H9 (cell line): ENCODE measurements around the gene CALY. TPM values are rescaled to one million over a fixed set of nuclear protein-coding genes. Genes with fewer than 3 reads are reported as not detected.

ENCODE experiments used
- DNase-seq: peaks from one replicate; pipeline ENCODE4 v3.0.0-alpha.2; 2017
- H2AFZ ChIP-seq: one replicate; pipeline ENCODE4 v1.6.1; 2013; ENCODE audit warnings: mild to moderate bottlenecking, low read length, control low read depth, moderate library complexity
- H2AK5ac ChIP-seq: 2 replicates; pipeline ENCODE4 v1.6.1; 2013; ENCODE audit warnings: low read length, control low read depth, mixed read lengths; ENCODE audit not compliant: insufficient read length
- H2BK120ac ChIP-seq: one replicate; pipeline ENCODE4 v1.6.1; 2013; ENCODE audit warnings: low read depth, mild to moderate bottlenecking, low read length, control low read depth, inconsistent platforms; ENCODE audit not compliant: poor library complexity, severe bottlenecking
- H2BK12ac ChIP-seq: 2 replicates; pipeline ENCODE4 v1.6.1; 2013; ENCODE audit warnings: low read length, control low read depth, mixed read lengths, low read depth; ENCODE audit not compliant: insufficient read length
- H2BK15ac ChIP-seq: 2 replicates; pipeline ENCODE4 v1.6.1; 2013; ENCODE audit warnings: low read depth, low read length, control low read depth
- H2BK20ac ChIP-seq: one replicate; pipeline ENCODE4 v1.6.1; 2013; ENCODE audit warnings: low read depth, mild to moderate bottlenecking, low read length, control low read depth, inconsistent platforms; ENCODE audit not compliant: poor library complexity, severe bottlenecking
- H2BK5ac ChIP-seq: 2 replicates; pipeline ENCODE4 v1.6.1; 2013; ENCODE audit warnings: low read length, control low read depth, mixed read lengths; ENCODE audit not compliant: insufficient read length
- H3K14ac ChIP-seq: 2 replicates; pipeline ENCODE4 v1.6.1; 2013; ENCODE audit warnings: low read length, control low read depth; ENCODE audit not compliant: insufficient read depth
- H3K18ac ChIP-seq: 2 replicates; pipeline ENCODE4 v1.6.1; 2013; ENCODE audit warnings: low read depth, mild to moderate bottlenecking, mixed read lengths, low read length, control low read depth; ENCODE audit not compliant: insufficient read length
- H3K23ac ChIP-seq: 2 replicates; pipeline ENCODE4 v1.6.1; 2013; ENCODE audit warnings: low read length, control low read depth, mixed read lengths, low read depth; ENCODE audit not compliant: insufficient read length
- H3K23me2 ChIP-seq: 2 replicates; pipeline ENCODE4 v1.6.1; 2013; ENCODE audit warnings: low read depth, mild to moderate bottlenecking, mixed read lengths, low read length, control low read depth; ENCODE audit not compliant: insufficient read length, poor library complexity, severe bottlenecking
- H3K27ac ChIP-seq: 2 replicates; pipeline ENCODE4 v1.5.1; 2013; ENCODE audit warnings: low read length, control low read depth, mixed read lengths, low read depth; ENCODE audit not compliant: insufficient read length
- H3K27me3 ChIP-seq: 2 replicates; pipeline ENCODE4 v1.6.1; 2013; ENCODE audit warnings: low read length, control low read depth, inconsistent platforms; ENCODE audit not compliant: insufficient read depth
- H3K4ac ChIP-seq: 2 replicates; pipeline ENCODE4 v1.6.1; 2013; ENCODE audit warnings: low read depth, mild to moderate bottlenecking, control low read depth, inconsistent platforms, low read length, moderate library complexity
- H3K4me1 ChIP-seq: 2 replicates; pipeline ENCODE4 v1.6.1; 2013; ENCODE audit warnings: low read length, control low read depth, inconsistent platforms; ENCODE audit not compliant: insufficient read depth
- H3K4me2 ChIP-seq: 2 replicates; pipeline ENCODE4 v1.6.1; 2013; ENCODE audit warnings: low read length, control low read depth, mixed read lengths; ENCODE audit not compliant: insufficient read length, insufficient read depth
- H3K56ac ChIP-seq: 2 replicates; pipeline ENCODE4 v1.6.1; 2013; ENCODE audit warnings: low read depth, mild to moderate bottlenecking, mixed read lengths, low read length, control low read depth; ENCODE audit not compliant: insufficient read length
- H3K79me1 ChIP-seq: 2 replicates; pipeline ENCODE4 v1.6.1; 2013; ENCODE audit warnings: low read depth, mild to moderate bottlenecking, moderate library complexity, low read length, control low read depth, inconsistent platforms; ENCODE audit not compliant: insufficient read depth, poor library complexity, severe bottlenecking
- H3K79me2 ChIP-seq: 2 replicates; pipeline ENCODE4 v1.6.1; 2013; ENCODE audit warnings: low read length, control low read depth, inconsistent platforms; ENCODE audit not compliant: insufficient read depth
- H3K9ac ChIP-seq: 2 replicates; pipeline ENCODE4 v1.6.1; 2013; ENCODE audit warnings: low read length, control low read depth, mixed read lengths; ENCODE audit not compliant: insufficient read length; ENCODE audit errors: extremely low read depth
- H3K9me3 ChIP-seq: one replicate; pipeline ENCODE4 v1.6.1; 2013; ENCODE audit warnings: low read depth, low read length, inconsistent platforms; ENCODE audit not compliant: control insufficient read depth
- H3T11ph ChIP-seq: one replicate; pipeline ENCODE4 v1.6.1; 2013; ENCODE audit warnings: mild to moderate bottlenecking, low read length, control low read depth, inconsistent platforms
- H4K20me1 ChIP-seq: one replicate; pipeline ENCODE4 v1.6.1; 2013; ENCODE audit not compliant: control insufficient read depth, insufficient read length, insufficient read depth
- H4K5ac ChIP-seq: 2 replicates; pipeline ENCODE4 v1.6.1; 2013; ENCODE audit warnings: low read depth, mild to moderate bottlenecking, mixed read lengths, low read length, control low read depth; ENCODE audit not compliant: insufficient read length
- H4K8ac ChIP-seq: replicated peaks from 2 replicates; pipeline ENCODE4 v1.6.1; 2013; ENCODE audit warnings: low read length, control low read depth, mixed read lengths, low read depth; ENCODE audit not compliant: insufficient read length
- H4K91ac ChIP-seq: 2 replicates; pipeline ENCODE4 v1.6.1; 2013; ENCODE audit warnings: low read depth, mild to moderate bottlenecking, moderate library complexity, mixed read lengths, low read length, control low read depth; ENCODE audit not compliant: insufficient read length
- H3K27ac Mint-ChIP-seq, 3 experiments: 2 replicates in 2 of 3; 3 replicates in 1 of 3; pipeline ENCODE4 v1.8.0; 2020 to 2021; ENCODE audit warnings: mixed read lengths in 3 of 3, mild to moderate bottlenecking in 1 of 3, moderate library complexity in 1 of 3
- H3K27me3 Mint-ChIP-seq: 2 replicates; pipeline ENCODE4 v1.8.0; 2021; ENCODE audit warnings: low read depth, mild to moderate bottlenecking, moderate library complexity, mixed read lengths
- H3K36me3 Mint-ChIP-seq, 3 experiments: 2 replicates in 2 of 3; 3 replicates in 1 of 3; pipeline ENCODE4 v1.8.0; 2020 to 2021; ENCODE audit warnings: low read depth in 3 of 3, mixed read lengths in 3 of 3; ENCODE audit not compliant: insufficient read depth in 1 of 3
- H3K4me1 Mint-ChIP-seq, 2 experiments: 2 replicates each; pipeline ENCODE4 v1.8.0; 2020; ENCODE audit warnings: mixed read lengths in 2 of 2
- H3K4me3 Mint-ChIP-seq, 2 experiments: 2 replicates in 1 of 2; 3 replicates in 1 of 2; pipeline ENCODE4 v1.8.0; 2020 to 2021; ENCODE audit warnings: mild to moderate bottlenecking in 2 of 2, mixed read lengths in 2 of 2, moderate library complexity in 1 of 2
- H3K9me3 Mint-ChIP-seq, 2 experiments: 2 replicates in 1 of 2; 3 replicates in 1 of 2; pipeline ENCODE4 v1.8.0; 2020; ENCODE audit warnings: mild to moderate bottlenecking in 2 of 2, mixed read lengths in 2 of 2, moderate library complexity in 1 of 2
- CTCF ChIP-seq: fragments of 200-600 bp; sonication (generic); conservative IDR thresholded peaks from 3 replicates; pipeline ENCODE4 v1.8.0; 2021; ENCODE audit warnings: antibody characterized with exemption, mild to moderate bottlenecking
- WGBS: extraction: QIAGEN DNeasy Blood & Tissue Kit; methylation state at CpG from one replicate; pipeline ENCODE4 v1.1.7; 2013; ENCODE audit warnings: missing lambda C conversion rate, low lambda C conversion rate, mixed read lengths; ENCODE audit not compliant: insufficient read length; ENCODE audit errors: extremely low coverage; 5-methylcytosine and 5-hydroxymethylcytosine counted together
- total RNA-seq: library from RNA; stranded (reverse); gene quantifications from 2 replicates; pipeline ENCODE4 v1.2.1, GENCODE V29; 2021

Gene CALY
- total RNA-seq, 1 experiment from 2014 or later: 2.9 TPM

- H3K9me3 Mint-ChIP-seq: no peaks in the 10 kb centered on the region
- Histone ChIP-seq H3K56ac (no peak overlapping the region), H3K79me2 (no peaks in the 10 kb centered on the region), H3K9ac (no peak overlapping the region), H4K91ac (no peak overlapping the region), H3K27me3 (no peaks in the 10 kb centered on the region; the same call in 1 of the 2 replicates), H4K8ac (no peak overlapping the region), H2BK120ac (no peak overlapping the region), H3K79me1 (no peaks in the 10 kb centered on the region), H3K27ac (no peak overlapping the region), H4K20me1 (no peaks in the 10 kb centered on the region), H3K4ac (no peak overlapping the region), H3T11ph (no peak overlapping the region), H3K18ac (no peak overlapping the region), H4K5ac (no peak overlapping the region), H2AK5ac (no peak overlapping the region), H3K4me2 (no peak overlapping the region), H3K4me1 (no peaks in the 10 kb centered on the region), H2BK5ac (no peak overlapping the region), H2BK12ac (no peak overlapping the region), H3K14ac (no peak overlapping the region), H2BK20ac (no peak overlapping the region), H3K23me2 (no peaks in the 10 kb centered on the region), H2BK15ac (no peak overlapping the region), H3K9me3 (no peaks in the 10 kb centered on the region), H2AFZ (no peak overlapping the region), H3K23ac (no peak overlapping the region)
- no peak for DNase-seq
- no peak for TF ChIP-seq CTCF
- H3K4me1 Mint-ChIP-seq: peaks cover 0 to 2% of the 10 kb centered on the region in 2 experiments; a peak in 1 of 4 replicates
- no peak overlapping the region; a peak in 1 of 5 replicates for H3K4me3 Mint-ChIP-seq
- H3K36me3 Mint-ChIP-seq: peaks cover 25 to 48% (median 45%) of the 10 kb centered on the region in 3 experiments; a peak in 6 of 7 replicates
- peak overlapping the region in 1 of 3 experiments; percentile 71; a peak in 2 of 7 replicates for H3K27ac Mint-ChIP-seq
- WGBS: no CpG with 5 or more reads among the region's 18 CpGs
- H3K27me3 Mint-ChIP-seq: peaks cover 24% of the 10 kb centered on the region
Measured at GRCh38 chr10:133361773-133362441, 25.2 kb upstream of the CALY start.
